COLO829 (cell line): ENCODE results near the gene SIPA1L3.
"Not testable (repeated sequence)": the region's sequence is repeated elsewhere in the genome, so short reads cannot be mapped to it uniquely, and the experiment has no call there.

Experiments
- DNase-seq: peaks from one replicate; pipeline ENCODE4 v3.0.0; 2012; ENCODE audit warnings: low spot score

Gene SIPA1L3

GRCh38 chr19:38070573-38070972 is 163.6 kb downstream of the SIPA1L3 start:
- DNase-seq = no peak

- not testable (repeated sequence) for DNase-seq
Observed at GRCh38 chr19:38071054-38071453, 164.0 kb downstream of the SIPA1L3 start.

- DNase-seq = no peak
Observed at GRCh38 chr19:38071647-38072046, 164.6 kb downstream of the SIPA1L3 start.

- no peak for DNase-seq
Observed at GRCh38 chr19:38072776-38073750, 166.1 kb downstream of the SIPA1L3 start.

- DNase-seq = no peak
Observed at GRCh38 chr19:38073841-38074685, 167.1 kb downstream of the SIPA1L3 start.

- DNase-seq = no peak
Observed at GRCh38 chr19:38076337-38076736, 169.3 kb downstream of the SIPA1L3 start.

- no peak for DNase-seq
Observed at GRCh38 chr19:38078302-38078930, 171.4 kb downstream of the SIPA1L3 start.

GRCh38 chr19:38079926-38080380 is 172.9 kb downstream of the SIPA1L3 start:
- DNase-seq = no peak

GRCh38 chr19:38081547-38082255 is 174.7 kb downstream of the SIPA1L3 start:
- no peak for DNase-seq

- DNase-seq = no peak
Observed at GRCh38 chr19:38082256-38083118, 175.5 kb downstream of the SIPA1L3 start.

- no peak for DNase-seq
Observed at GRCh38 chr19:38084196-38084595, 177.2 kb downstream of the SIPA1L3 start.

- DNase-seq = no peak
Observed at GRCh38 chr19:38089440-38089839, 182.4 kb downstream of the SIPA1L3 start.

GRCh38 chr19:38093154-38093553 is 186.1 kb downstream of the SIPA1L3 start:
- DNase-seq = no peak

GRCh38 chr19:38093587-38093986 is 186.6 kb downstream of the SIPA1L3 start:
- DNase-seq = no peak

- DNase-seq = peak; percentile 47
Observed at GRCh38 chr19:38095411-38096308, 188.7 kb downstream of the SIPA1L3 start.

- no peak for DNase-seq
Observed at GRCh38 chr19:38099966-38100365, 193.0 kb downstream of the SIPA1L3 start.

- no peak for DNase-seq
Observed at GRCh38 chr19:38100589-38100988, 193.6 kb downstream of the SIPA1L3 start.

- no peak for DNase-seq
Observed at GRCh38 chr19:38101723-38102122, 194.7 kb downstream of the SIPA1L3 start.

GRCh38 chr19:38105574-38105973 is 198.6 kb downstream of the SIPA1L3 start:
- DNase-seq = no peak

GRCh38 chr19:38107129-38107528 is 200.1 kb downstream of the SIPA1L3 start:
- DNase-seq = no peak
